Non-pigmented ciliary epithelial cell (primary cell): ENCODE results near the gene ARPC3.
"Not testable (repeated sequence)": the region's sequence is repeated elsewhere in the genome, so short reads cannot be mapped to it uniquely, and the experiment has no call there.

Experiments used
- DNase-seq: peaks from one replicate; pipeline ENCODE4 v3.0.0-alpha.2; 2010; ENCODE audit warnings: low read depth

Gene ARPC3

GRCh38 chr12:110417113-110417512 is 33.0 kb downstream of the ARPC3 start:
- DNase-seq, result not testable (repeated sequence)

- DNase-seq, result not testable (repeated sequence)
Observed at GRCh38 chr12:110410086-110410485, 40.1 kb downstream of the ARPC3 start.

GRCh38 chr12:110405126-110405662 is 44.9 kb downstream of the ARPC3 start:
- DNase-seq, result not testable (repeated sequence)

GRCh38 chr12:110403976-110404682 is 46.0 kb downstream of the ARPC3 start:
- DNase-seq, result no peak

- peak; percentile 40 for DNase-seq
Observed at GRCh38 chr12:110403146-110403975, 46.8 kb downstream of the ARPC3 start, which contains the start of gene ANAPC7. ANAPC7 (minus strand) TSS chr12:110403708; CDS start chr12:110403627, 81 bp downstream.
